Retinal pigment epithelial cell (primary cell): ENCODE data around the gene CCDC32.

Experiments used
- DNase-seq: peaks from one replicate; pipeline ENCODE4 v3.0.0-alpha.2; 2010; ENCODE audit warnings: low read depth
- H3K4me3 ChIP-seq: 2 replicates; pipeline ENCODE4 v1.5.1; 2011; ENCODE audit warnings: mild to moderate bottlenecking, low read length, control low read depth, moderate library complexity
- CTCF ChIP-seq: conservative IDR thresholded peaks from 2 replicates; pipeline ENCODE4 v1.5.1; 2011; ENCODE audit warnings: low read depth, low read length, control low read depth, inconsistent platforms

The CCDC32 gene, protein sequence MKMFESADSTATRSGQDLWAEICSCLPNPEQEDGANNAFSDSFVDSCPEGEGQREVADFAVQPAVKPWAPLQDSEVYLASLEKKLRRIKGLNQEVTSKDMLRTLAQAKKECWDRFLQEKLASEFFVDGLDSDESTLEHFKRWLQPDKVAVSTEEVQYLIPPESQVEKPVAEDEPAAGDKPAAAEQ

GRCh38 chr15:40564591-40565332 is at the start of gene CCDC32:
TSS of gene CCDC32 (minus strand) at chr15:40565042. CDS start at chr15:40563015, 2,027 bp downstream.
- TF ChIP-seq CTCF: no peak
- H3K4me3 ChIP-seq: peak within 1 kb of the TSS; percentile 79
- peak; percentile 97 for DNase-seq

DNA sequence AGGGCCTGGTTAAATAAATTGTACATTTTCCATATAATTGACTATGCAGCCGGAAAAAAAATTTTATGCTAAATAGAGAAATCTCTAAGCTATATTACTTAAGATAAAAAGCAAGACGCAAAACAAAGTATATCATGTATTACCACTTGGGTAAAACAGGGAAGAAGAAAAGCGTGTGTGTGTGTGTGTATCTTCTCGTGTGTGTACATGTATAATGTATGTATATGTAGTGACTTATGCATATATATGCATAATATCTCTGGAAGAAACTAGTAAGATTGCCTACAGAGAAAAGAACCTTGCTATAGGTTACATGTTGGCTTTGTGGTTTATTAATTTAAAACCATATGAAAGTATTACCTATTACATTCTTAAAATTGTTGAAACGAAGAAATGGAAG is 48.2 kb upstream of the CCDC32 start:
- H3K4me3 ChIP-seq: no peak overlapping the region
- DNase-seq: no peak
- no peak for TF ChIP-seq CTCF

DNA sequence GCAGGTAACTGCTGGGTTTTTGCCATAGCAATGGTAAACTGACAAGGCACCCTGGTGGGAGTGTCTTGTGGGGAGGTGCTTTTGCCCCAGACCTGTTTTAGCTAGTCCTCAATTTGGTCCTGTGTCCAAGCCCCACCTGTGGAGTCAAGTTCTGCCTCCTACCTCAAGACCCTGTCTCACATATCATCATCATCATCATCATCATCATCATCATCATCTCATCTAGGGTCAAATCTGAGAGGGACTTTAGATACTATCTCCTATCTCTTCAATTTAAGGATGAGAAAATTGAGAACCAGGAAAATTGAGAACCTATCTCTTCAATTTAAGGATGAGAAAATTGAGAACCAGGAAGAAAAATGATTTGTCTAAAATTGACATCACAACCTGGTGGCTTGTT is 39.1 kb upstream of the CCDC32 start:
- no peak overlapping the region for H3K4me3 ChIP-seq
- DNase-seq: no peak
- TF ChIP-seq CTCF: no peak

DNA sequence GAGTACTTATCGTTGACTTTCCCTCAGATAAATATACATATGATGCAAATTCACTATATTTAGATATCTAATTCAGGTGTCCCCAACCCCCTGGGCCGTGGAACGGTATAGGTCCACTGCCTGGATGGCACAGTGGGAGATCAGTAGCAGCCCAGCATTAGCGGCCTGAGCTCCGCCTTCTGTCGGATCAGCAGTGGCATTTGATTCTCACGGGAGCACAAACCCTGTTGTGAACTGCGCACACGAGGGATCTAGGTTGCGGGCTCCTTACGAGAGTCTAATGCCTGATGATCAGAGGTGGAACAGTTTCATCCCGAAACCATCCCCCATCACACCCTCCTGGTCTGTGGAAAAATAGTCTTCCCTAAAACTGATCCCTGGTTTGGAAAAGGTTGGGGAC is 36.1 kb upstream of the CCDC32 start:
- no peak overlapping the region for H3K4me3 ChIP-seq
- TF ChIP-seq CTCF: no peak

DNA sequence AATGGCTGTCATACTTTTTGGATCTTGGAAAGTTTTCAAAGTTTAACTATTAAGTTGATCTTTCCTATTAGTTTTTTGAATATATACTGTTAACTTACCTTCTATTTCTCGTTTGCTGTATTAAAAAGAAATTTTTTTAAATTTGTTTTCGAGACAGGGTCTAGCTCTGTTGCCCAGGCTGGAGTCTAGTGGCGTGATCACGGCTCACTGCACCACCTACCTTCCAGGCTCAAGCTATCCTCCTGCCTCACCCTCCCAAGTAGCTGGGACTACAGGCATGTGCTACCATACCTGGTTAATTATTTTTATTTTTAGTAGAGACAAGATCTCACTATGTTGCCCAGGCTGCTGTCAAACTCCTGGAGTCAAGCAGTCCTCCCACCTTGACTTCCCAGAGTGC is 33.8 kb upstream of the CCDC32 start:
- no peak overlapping the region for H3K4me3 ChIP-seq
- no peak for TF ChIP-seq CTCF
- DNase-seq: no peak

More for the DNA sequence above, 36.1 kb upstream of the CCDC32 start:
- no peak for DNase-seq

DNA sequence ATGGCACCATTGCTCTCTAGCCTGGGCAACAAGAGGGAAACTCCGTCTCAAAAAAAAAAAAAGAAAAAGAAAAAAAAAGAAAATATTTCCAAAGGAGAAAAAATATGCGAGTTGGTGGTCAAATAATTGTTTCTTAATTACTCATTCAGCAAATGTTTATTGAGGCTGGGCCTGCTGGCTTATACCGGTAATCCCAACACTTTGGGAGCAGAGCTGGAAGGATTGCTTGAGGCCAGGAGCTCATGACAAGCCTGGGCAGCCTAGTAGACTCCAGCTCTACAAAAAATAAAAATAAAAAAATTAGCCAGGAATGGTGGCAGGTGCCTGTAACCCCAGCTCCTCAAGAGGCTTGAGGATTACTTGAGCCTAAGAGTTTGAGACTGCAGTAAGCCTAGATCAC is 33.3 kb upstream of the CCDC32 start:
- TF ChIP-seq CTCF: no peak
- no peak for DNase-seq
- H3K4me3 ChIP-seq: no peak overlapping the region

DNA sequence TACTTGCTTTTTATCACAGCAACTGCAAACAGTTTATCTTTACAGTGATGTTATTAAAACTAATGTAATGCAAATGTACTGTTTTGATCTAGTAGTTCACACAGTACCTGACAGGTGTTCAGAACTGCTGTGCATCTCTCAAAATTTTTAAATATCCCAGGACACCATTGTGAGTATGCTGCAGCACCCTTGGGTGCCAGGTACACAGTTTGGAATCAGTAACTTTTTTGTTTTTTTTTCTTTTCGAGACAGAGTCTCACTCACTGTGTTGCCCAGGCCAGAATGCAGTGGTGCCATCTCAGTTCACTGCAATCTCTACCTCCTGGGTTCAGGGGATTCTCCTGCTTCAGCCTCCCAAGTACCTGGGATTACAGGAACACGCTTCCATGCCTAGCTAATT is 32.2 kb upstream of the CCDC32 start:
- H3K4me3 ChIP-seq: no peak overlapping the region
- no peak for TF ChIP-seq CTCF
- no peak for DNase-seq
